Measurements from ENCODE around the gene TIGD2.
A peak's percentile ranks its signal among the peaks of the same experiment; 100 is the strongest.

The TIGD2 gene

GRCh38 chr4:89156174-89156914 lies 45.0 kb downstream of the TIGD2 start:
- DNase-seq (ENCODE audit: low read depth) = no peak
- in situ Hi-C loops (cut with HindIII; ENCODE audit: low sequenced_read_pairs) = no loop called here
- TF ChIP-seq CTCF (IDR thresholded peaks at IDR 0.05; ENCODE audit: low read depth, low read length, missing control alignments) = no peak
- H3K4me3 ChIP-seq (ENCODE audit: low read depth, low read length) = no peak overlapping the region

- no peak for TF ChIP-seq CTCF (IDR thresholded peaks at IDR 0.05; ENCODE audit: low read depth, low read length, missing control alignments)
- in situ Hi-C loops (cut with HindIII; ENCODE audit: low sequenced_read_pairs) = no loop called here
- H3K4me3 ChIP-seq (ENCODE audit: low read depth, low read length) = no peak overlapping the region
- no peak for DNase-seq (ENCODE audit: low read depth)
Measured at GRCh38 chr4:89157488-89158024, 46.2 kb downstream of the TIGD2 start.

GRCh38 chr4:89158884-89159503 lies 47.7 kb downstream of the TIGD2 start:
- peak; percentile 58 for TF ChIP-seq CTCF (IDR thresholded peaks at IDR 0.05; ENCODE audit: low read depth, low read length, missing control alignments)
- DNase-seq (ENCODE audit: low read depth) = peak; percentile 34
- H3K4me3 ChIP-seq (ENCODE audit: low read depth, low read length) = no peak overlapping the region
- in situ Hi-C loops (cut with HindIII; ENCODE audit: low sequenced_read_pairs) = no loop called here

GRCh38 chr4:89160806-89161205 lies 49.5 kb downstream of the TIGD2 start:
- no peak for DNase-seq (ENCODE audit: low read depth)
- in situ Hi-C loops (cut with HindIII; ENCODE audit: low sequenced_read_pairs) = no loop called here
- no peak for TF ChIP-seq CTCF (IDR thresholded peaks at IDR 0.05; ENCODE audit: low read depth, low read length, missing control alignments)
- no peak overlapping the region for H3K4me3 ChIP-seq (ENCODE audit: low read depth, low read length)

GRCh38 chr4:89161841-89162240 lies 50.5 kb downstream of the TIGD2 start:
- TF ChIP-seq CTCF (IDR thresholded peaks at IDR 0.05; ENCODE audit: low read depth, low read length, missing control alignments) = no peak
- in situ Hi-C loops (cut with HindIII; ENCODE audit: low sequenced_read_pairs) = no loop called here
- DNase-seq (ENCODE audit: low read depth) = no peak
- H3K4me3 ChIP-seq (ENCODE audit: low read depth, low read length) = no peak overlapping the region

- no peak overlapping the region for H3K4me3 ChIP-seq (ENCODE audit: low read depth, low read length)
- in situ Hi-C loops (cut with HindIII; ENCODE audit: low sequenced_read_pairs) = no loop called here
- no peak for DNase-seq (ENCODE audit: low read depth)
- TF ChIP-seq CTCF (IDR thresholded peaks at IDR 0.05; ENCODE audit: low read depth, low read length, missing control alignments) = no peak
Measured at GRCh38 chr4:89162496-89162895, 51.2 kb downstream of the TIGD2 start.
